Vagina (tissue), 2 donors: ENCODE data around the gene SIAH3.

Source experiments
- CTCF ChIP-seq, 3 experiments: fragments of 450-650 bp in 2 of 3; fragments of 200-600 bp in 1 of 3; sonication (generic) in 1 of 3; IDR thresholded peaks; one replicate each; pipeline ENCODE4 v1.5.1; 2017 to 2019; ENCODE audit warnings: antibody characterized with exemption in 3 of 3, mild to moderate bottlenecking in 2 of 3, moderate library complexity in 2 of 3
- POLR2A ChIP-seq, 2 donors: fragments of 450-650 bp; IDR thresholded peaks; one replicate each; pipeline ENCODE4 v1.6.1; 2017; ENCODE audit warnings: antibody characterized with exemption in 2 of 2, mild to moderate bottlenecking in 2 of 2, moderate library complexity in 2 of 2

- TF ChIP-seq CTCF (IDR thresholded peaks at IDR 0.05) = no peak
- TF ChIP-seq POLR2A (IDR thresholded peaks at IDR 0.05) = no peak
Observed at GRCh38 chr13:45770886-45771285, 80.7 kb downstream of the SIAH3 start.
